ENCODE results near the gene NLGN1.

NLGN1 gene

DNA sequence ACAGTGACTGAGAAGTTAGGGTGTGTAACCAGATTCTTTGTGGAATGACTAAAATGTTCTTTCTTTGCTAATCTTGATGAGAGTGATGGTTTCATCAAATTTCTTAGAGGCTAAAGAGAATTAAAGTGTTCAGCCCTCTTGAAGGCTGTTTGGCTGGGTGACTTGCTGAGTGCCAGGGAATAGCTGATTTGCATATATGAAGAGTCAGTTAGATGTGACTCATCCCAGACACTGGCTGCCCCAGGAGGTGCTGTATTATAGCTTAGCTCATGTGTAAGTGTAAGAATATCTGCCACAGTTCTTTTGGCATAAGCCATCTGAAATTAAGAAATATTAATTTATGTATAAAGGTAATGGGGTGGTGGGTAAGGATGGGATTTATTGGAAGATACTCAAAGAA is 535.1 kb downstream of the NLGN1 start:
- POLR2A ChIA-PET, result no interaction called here
- CTCF ChIA-PET, result no interaction called here
- DNase-seq (ENCODE audit: extremely low spot score), result no peak
- TF ChIP-seq FOXA1 (IDR thresholded peaks at IDR 0.05) (no peak), LEF1 (IDR thresholded peaks at IDR 0.05; ENCODE audit: borderline replicate concordance) (no peak), ARNT (IDR thresholded peaks at IDR 0.05) (no peak), CTBP1 (IDR thresholded peaks at IDR 0.05; ENCODE audit: borderline replicate concordance) (no peak), HDGF (IDR thresholded peaks at IDR 0.05; ENCODE audit: borderline replicate concordance) (no peak), L3MBTL2 (conservative IDR thresholded peaks at IDR 0.05) (no peak), ZNF384 (IDR thresholded peaks at IDR 0.05) (no peak), ELF4 (IDR thresholded peaks at IDR 0.05) (no peak), BHLHE40 (IDR thresholded peaks at IDR 0.05; ENCODE audit: borderline replicate concordance) (no peak), NFRKB (IDR thresholded peaks at IDR 0.05) (no peak), TARDBP (IDR thresholded peaks at IDR 0.05) (no peak)
- TF ChIP-seq, protein P1, sequence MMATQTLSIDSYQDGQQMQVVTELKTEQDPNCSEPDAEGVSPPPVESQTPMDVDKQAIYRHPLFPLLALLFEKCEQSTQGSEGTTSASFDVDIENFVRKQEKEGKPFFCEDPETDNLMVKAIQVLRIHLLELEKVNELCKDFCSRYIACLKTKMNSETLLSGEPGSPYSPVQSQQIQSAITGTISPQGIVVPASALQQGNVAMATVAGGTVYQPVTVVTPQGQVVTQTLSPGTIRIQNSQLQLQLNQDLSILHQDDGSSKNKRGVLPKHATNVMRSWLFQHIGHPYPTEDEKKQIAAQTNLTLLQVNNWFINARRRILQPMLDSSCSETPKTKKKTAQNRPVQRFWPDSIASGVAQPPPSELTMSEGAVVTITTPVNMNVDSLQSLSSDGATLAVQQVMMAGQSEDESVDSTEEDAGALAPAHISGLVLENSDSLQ (IDR thresholded peaks at IDR 0.05), result no peak

- TF ChIP-seq SUZ12 (IDR thresholded peaks at IDR 0.05) (no peak), SP1 (IDR thresholded peaks at IDR 0.05) (no peak)
- TF ChIP-seq, protein P1 (IDR thresholded peaks at IDR 0.05), result no peak
- POLR2A ChIA-PET, result no interaction called here
- no peak for DNase-seq (ENCODE audit: extremely low spot score)
- CTCF ChIA-PET, result no interaction called here
Measured at GRCh38 chr3:173933113-173933512, 535.6 kb downstream of the NLGN1 start.

DNA sequence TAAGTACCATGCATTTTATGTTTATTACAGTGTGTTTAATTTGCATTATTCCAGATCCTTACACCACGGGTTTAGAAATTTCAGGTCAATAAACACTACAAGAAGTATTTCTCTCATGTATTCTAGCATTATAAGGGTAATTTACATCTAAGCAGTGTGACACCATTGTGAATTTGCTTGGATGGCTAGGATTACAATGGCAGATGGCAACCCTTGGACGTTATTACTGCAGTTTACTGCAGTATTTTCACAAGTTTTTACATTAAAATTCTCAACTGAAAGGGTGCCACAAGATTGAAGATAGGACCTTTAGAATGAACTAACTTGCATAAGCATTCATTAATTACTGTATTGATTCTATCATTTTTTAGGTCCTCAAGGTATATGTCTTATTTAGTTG is 538.8 kb downstream of the NLGN1 start:
- ChIA-PET POLR2A (no interaction called here), CTCF (no interaction called here)
- DNase-seq (ENCODE audit: extremely low spot score), result no peak
- no peak for TF ChIP-seq CTBP1 (IDR thresholded peaks at IDR 0.05; ENCODE audit: borderline replicate concordance)
- TF ChIP-seq TARDBP (IDR thresholded peaks at IDR 0.05), result no peak
- no peak for TF ChIP-seq FOXM1 (IDR thresholded peaks at IDR 0.05; ENCODE audit: borderline replicate concordance)
- TF ChIP-seq FOXA1 (IDR thresholded peaks at IDR 0.05), result no peak
- no peak for TF ChIP-seq ELF4 (IDR thresholded peaks at IDR 0.05)
- TF ChIP-seq NFRKB (IDR thresholded peaks at IDR 0.05), result no peak
- TF ChIP-seq LEF1 (IDR thresholded peaks at IDR 0.05; ENCODE audit: borderline replicate concordance), result no peak
- no peak for TF ChIP-seq L3MBTL2 (conservative IDR thresholded peaks at IDR 0.05)
- TF ChIP-seq SUZ12 (IDR thresholded peaks at IDR 0.05), result no peak
- TF ChIP-seq, protein P1 (IDR thresholded peaks at IDR 0.05), result no peak
- TF ChIP-seq SP1 (IDR thresholded peaks at IDR 0.05), result no peak
- TF ChIP-seq BHLHE40 (IDR thresholded peaks at IDR 0.05; ENCODE audit: borderline replicate concordance), result no peak
- TF ChIP-seq ARNT (IDR thresholded peaks at IDR 0.05), result no peak
- TF ChIP-seq FOXK2 (IDR thresholded peaks at IDR 0.05), result no peak
- no peak for TF ChIP-seq ZNF384 (IDR thresholded peaks at IDR 0.05)
- TF ChIP-seq HDGF (IDR thresholded peaks at IDR 0.05; ENCODE audit: borderline replicate concordance), result no peak

- TF ChIP-seq FOXA1 (IDR thresholded peaks at IDR 0.05), result no peak
- TF ChIP-seq FOXK2 (IDR thresholded peaks at IDR 0.05), result no peak
- TF ChIP-seq FOXM1 (IDR thresholded peaks at IDR 0.05; ENCODE audit: borderline replicate concordance), result no peak
- TF ChIP-seq CTBP1 (IDR thresholded peaks at IDR 0.05; ENCODE audit: borderline replicate concordance), result no peak
- TF ChIP-seq ARNT (IDR thresholded peaks at IDR 0.05), result no peak
- no peak for TF ChIP-seq ELF4 (IDR thresholded peaks at IDR 0.05)
- no peak for TF ChIP-seq SP1 (IDR thresholded peaks at IDR 0.05)
- TF ChIP-seq NFRKB (IDR thresholded peaks at IDR 0.05), result no peak
- TF ChIP-seq, protein P1 (IDR thresholded peaks at IDR 0.05), result no peak
- TF ChIP-seq L3MBTL2 (conservative IDR thresholded peaks at IDR 0.05), result no peak
- no peak for TF ChIP-seq TARDBP (IDR thresholded peaks at IDR 0.05)
- TF ChIP-seq SUZ12 (IDR thresholded peaks at IDR 0.05), result no peak
- TF ChIP-seq HDGF (IDR thresholded peaks at IDR 0.05; ENCODE audit: borderline replicate concordance), result no peak
- no peak for TF ChIP-seq LEF1 (IDR thresholded peaks at IDR 0.05; ENCODE audit: borderline replicate concordance)
- TF ChIP-seq ZNF384 (IDR thresholded peaks at IDR 0.05), result no peak
- TF ChIP-seq BHLHE40 (IDR thresholded peaks at IDR 0.05; ENCODE audit: borderline replicate concordance), result no peak
- DNase-seq (ENCODE audit: extremely low spot score), result no peak
- POLR2A ChIA-PET, result no interaction called here
- CTCF ChIA-PET, result no interaction called here
Measured at GRCh38 chr3:173938159-173938558, 540.6 kb downstream of the NLGN1 start.

GRCh38 chr3:173938616-173939015 is 541.1 kb downstream of the NLGN1 start:
- ChIA-PET CTCF (no interaction called here), POLR2A (no interaction called here)
- DNase-seq (ENCODE audit: extremely low spot score), result no peak
- TF ChIP-seq TARDBP (IDR thresholded peaks at IDR 0.05) (no peak), SP1 (IDR thresholded peaks at IDR 0.05) (no peak)

GRCh38 chr3:173939331-173939730 is 541.8 kb downstream of the NLGN1 start:
- TF ChIP-seq FOXA1 (IDR thresholded peaks at IDR 0.05) (no peak), FOXM1 (IDR thresholded peaks at IDR 0.05; ENCODE audit: borderline replicate concordance) (no peak), SUZ12 (IDR thresholded peaks at IDR 0.05) (no peak), HDGF (IDR thresholded peaks at IDR 0.05; ENCODE audit: borderline replicate concordance) (no peak), TARDBP (IDR thresholded peaks at IDR 0.05) (no peak), ZNF384 (IDR thresholded peaks at IDR 0.05) (no peak)
- TF ChIP-seq, protein P1 (IDR thresholded peaks at IDR 0.05), result no peak
- ChIA-PET CTCF (no interaction called here), POLR2A (no interaction called here)
- DNase-seq (ENCODE audit: extremely low spot score), result no peak
